Prostate gland (tissue), 2 donors: ENCODE results near the gene XKR3.

Experiments used
- POLR2A ChIP-seq: fragments of 450-650 bp; IDR thresholded peaks from one replicate; pipeline ENCODE4 v1.6.1; 2016; ENCODE audit warnings: antibody characterized with exemption, mild to moderate bottlenecking
- TF ChIP-seq, protein P1 (sequence below), 4 experiments: fragments of 200-600 bp in 2 of 4; fragments of 450-650 bp in 2 of 4; sonication (generic) in 2 of 4; IDR thresholded peaks; 1 replicate in 3 of 4; 2 replicates in 1 of 4; pipeline ENCODE4 v1.5.1; 2016 to 2019; ENCODE audit warnings: antibody characterized with exemption in 4 of 4, mild to moderate bottlenecking in 2 of 4, moderate library complexity in 2 of 4

- TF ChIP-seq, protein P1, sequence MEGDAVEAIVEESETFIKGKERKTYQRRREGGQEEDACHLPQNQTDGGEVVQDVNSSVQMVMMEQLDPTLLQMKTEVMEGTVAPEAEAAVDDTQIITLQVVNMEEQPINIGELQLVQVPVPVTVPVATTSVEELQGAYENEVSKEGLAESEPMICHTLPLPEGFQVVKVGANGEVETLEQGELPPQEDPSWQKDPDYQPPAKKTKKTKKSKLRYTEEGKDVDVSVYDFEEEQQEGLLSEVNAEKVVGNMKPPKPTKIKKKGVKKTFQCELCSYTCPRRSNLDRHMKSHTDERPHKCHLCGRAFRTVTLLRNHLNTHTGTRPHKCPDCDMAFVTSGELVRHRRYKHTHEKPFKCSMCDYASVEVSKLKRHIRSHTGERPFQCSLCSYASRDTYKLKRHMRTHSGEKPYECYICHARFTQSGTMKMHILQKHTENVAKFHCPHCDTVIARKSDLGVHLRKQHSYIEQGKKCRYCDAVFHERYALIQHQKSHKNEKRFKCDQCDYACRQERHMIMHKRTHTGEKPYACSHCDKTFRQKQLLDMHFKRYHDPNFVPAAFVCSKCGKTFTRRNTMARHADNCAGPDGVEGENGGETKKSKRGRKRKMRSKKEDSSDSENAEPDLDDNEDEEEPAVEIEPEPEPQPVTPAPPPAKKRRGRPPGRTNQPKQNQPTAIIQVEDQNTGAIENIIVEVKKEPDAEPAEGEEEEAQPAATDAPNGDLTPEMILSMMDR (IDR thresholded peaks at IDR 0.05) = no peak
- no peak for TF ChIP-seq POLR2A
These were observed 35.2 kb downstream of the XKR3 start for GRCh38 chr22:16789860-16790493.
